HepG2 (cell line): ENCODE measurements around the gene PEAK1.

Experiments used
- CTCF ChIP-seq: sonication (generic); formaldehyde crosslinking; IDR thresholded peaks from 2 replicates; pipeline ENCODE4 v1.5.0; 2020; ENCODE audit warnings: mild to moderate bottlenecking, missing genetic modification reagents, moderate library complexity
- ETV6 ChIP-seq: sonication (generic); formaldehyde crosslinking; conservative IDR thresholded peaks from 2 replicates; pipeline ENCODE4 v1.4.0; 2020; ENCODE audit warnings: missing genetic modification reagents
- NR3C1 ChIP-seq: sonication (generic); formaldehyde crosslinking; IDR thresholded peaks from 2 replicates; pipeline ENCODE4 v1.4.0; 2020; ENCODE audit warnings: missing genetic modification reagents
- POLR2AphosphoS5 ChIP-seq: IDR thresholded peaks from 2 replicates; pipeline ENCODE4 v1.6.1; 2012; ENCODE audit warnings: low read depth, low read length
- SMC3 ChIP-seq: IDR thresholded peaks from 2 replicates; pipeline ENCODE4 v1.6.1; 2011; ENCODE audit warnings: low read length, improper control_type of control experiment
- TCF7L2 ChIP-seq: IDR thresholded peaks from 2 replicates; pipeline ENCODE4 v1.6.1; 2011; ENCODE audit warnings: mild to moderate bottlenecking, low read depth, low read length, moderate library complexity
- USF2 ChIP-seq, 2 experiments: sonication (generic) in 1 of 2; formaldehyde crosslinking in 1 of 2; IDR thresholded peaks; 2 replicates each; pipeline versions ENCODE4 v1.5.1 to v1.6.1; 2011 to 2020; ENCODE audit warnings: borderline replicate concordance in 1 of 2, low read depth in 1 of 2, low read length in 1 of 2, mild to moderate bottlenecking in 1 of 2, missing genetic modification reagents in 1 of 2, moderate library complexity in 1 of 2
- ZMYM2 ChIP-seq: sonication (generic); formaldehyde crosslinking; IDR thresholded peaks from 2 replicates; pipeline ENCODE4 v1.8.0; 2022; ENCODE audit warnings: mild to moderate bottlenecking, missing genetic modification reagents
- ZNF432 ChIP-seq: sonication (generic); formaldehyde crosslinking; IDR thresholded peaks from 2 replicates; pipeline ENCODE4 v1.5.0; 2020; ENCODE audit warnings: missing genetic modification reagents, mild to moderate bottlenecking, borderline replicate concordance

- no peak for TF ChIP-seq NR3C1 (CRISPR knock-in tag)
- no peak for TF ChIP-seq USF2 (IDR thresholded peaks at IDR 0.05; ENCODE audit: low read depth, low read length)
- no peak for TF ChIP-seq USF2 (CRISPR knock-in tag; IDR thresholded peaks at IDR 0.05; ENCODE audit: borderline replicate concordance)
- no peak for TF ChIP-seq ETV6 (CRISPR knock-in tag)
- TF ChIP-seq CTCF, result no peak
- no peak for TF ChIP-seq TCF7L2
- TF ChIP-seq ZNF432 (CRISPR knock-in tag), result no peak
- no peak for TF ChIP-seq SMC3
- no peak for TF ChIP-seq ZMYM2 (CRISPR knock-in tag)
- TF ChIP-seq POLR2AphosphoS5, result no peak
Measured at GRCh38 chr15:77380033-77380432, 39.9 kb downstream of the PEAK1 start.
